ENCODE measurements around the gene SPDEF.

DNA sequence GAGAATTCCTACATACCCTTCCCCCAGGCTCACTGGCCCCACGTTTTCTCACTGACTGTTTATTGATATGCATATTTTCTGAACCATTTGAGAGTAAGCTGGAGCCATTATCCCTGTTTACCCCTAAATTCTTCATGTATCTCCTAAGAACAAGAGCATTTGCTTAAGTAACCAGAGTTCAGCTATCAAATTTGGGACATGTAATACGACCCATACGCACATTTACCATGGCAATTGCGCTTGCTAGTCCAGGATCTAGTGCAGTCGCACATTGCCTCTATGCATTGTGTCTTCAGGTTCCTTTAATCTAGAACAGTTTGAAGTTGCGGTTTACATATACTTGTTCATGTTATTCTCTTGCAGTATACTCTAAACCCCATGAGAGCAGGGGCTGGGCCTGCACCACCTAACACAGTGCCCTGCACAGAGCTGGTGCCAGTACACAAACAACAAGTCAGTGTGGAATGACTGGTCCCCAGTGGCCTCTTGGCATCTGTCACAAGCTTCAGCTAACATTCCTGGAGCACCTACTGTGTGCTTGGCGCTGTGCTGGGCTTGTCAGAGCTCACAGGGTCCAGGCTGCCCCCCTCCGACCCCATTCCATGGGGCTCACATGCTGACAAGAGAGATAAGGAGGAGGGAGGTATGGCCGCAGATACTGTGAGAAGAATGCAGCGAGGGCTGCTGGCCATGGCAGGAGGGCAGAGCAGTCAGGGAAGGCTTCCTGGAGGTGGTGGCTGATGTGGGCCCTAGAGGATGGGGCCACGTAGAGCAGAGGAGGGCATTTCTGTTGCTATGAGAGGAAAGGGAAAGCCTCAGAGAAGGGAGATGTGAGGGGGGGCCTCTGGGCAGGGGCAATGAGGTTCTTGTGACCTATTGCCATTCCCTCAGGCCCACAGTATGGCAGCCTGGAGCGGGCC, 28.1 kb downstream of the SPDEF start:
- TF ChIP-seq POLR2A (IDR thresholded peaks at IDR 0.05; ENCODE audit: extremely low read depth, insufficient read length) (no peak), MYC (IDR thresholded peaks at IDR 0.05; ENCODE audit: low read depth, low read length) (no peak), MAX (IDR thresholded peaks at IDR 0.05; ENCODE audit: low read depth, low read length) (no peak)
- TF ChIP-seq, protein P1, sequence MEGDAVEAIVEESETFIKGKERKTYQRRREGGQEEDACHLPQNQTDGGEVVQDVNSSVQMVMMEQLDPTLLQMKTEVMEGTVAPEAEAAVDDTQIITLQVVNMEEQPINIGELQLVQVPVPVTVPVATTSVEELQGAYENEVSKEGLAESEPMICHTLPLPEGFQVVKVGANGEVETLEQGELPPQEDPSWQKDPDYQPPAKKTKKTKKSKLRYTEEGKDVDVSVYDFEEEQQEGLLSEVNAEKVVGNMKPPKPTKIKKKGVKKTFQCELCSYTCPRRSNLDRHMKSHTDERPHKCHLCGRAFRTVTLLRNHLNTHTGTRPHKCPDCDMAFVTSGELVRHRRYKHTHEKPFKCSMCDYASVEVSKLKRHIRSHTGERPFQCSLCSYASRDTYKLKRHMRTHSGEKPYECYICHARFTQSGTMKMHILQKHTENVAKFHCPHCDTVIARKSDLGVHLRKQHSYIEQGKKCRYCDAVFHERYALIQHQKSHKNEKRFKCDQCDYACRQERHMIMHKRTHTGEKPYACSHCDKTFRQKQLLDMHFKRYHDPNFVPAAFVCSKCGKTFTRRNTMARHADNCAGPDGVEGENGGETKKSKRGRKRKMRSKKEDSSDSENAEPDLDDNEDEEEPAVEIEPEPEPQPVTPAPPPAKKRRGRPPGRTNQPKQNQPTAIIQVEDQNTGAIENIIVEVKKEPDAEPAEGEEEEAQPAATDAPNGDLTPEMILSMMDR (IDR thresholded peaks at IDR 0.05; ENCODE audit: low read depth, low read length), result no peak
